Subcutaneous abdominal adipose tissue (tissue), 5 donors: ENCODE results near the gene CLDN34.

ENCODE experiments used
- H3K27ac ChIP-seq: one replicate; pipeline ENCODE4 v1.7.0; 2013; ENCODE audit warnings: low read depth, mild to moderate bottlenecking, inconsistent platforms, low read length, moderate library complexity
- H3K27me3 ChIP-seq, 5 donors: one replicate each; pipeline ENCODE4 v1.7.0; 2013; ENCODE audit warnings: low read length in 5 of 5, inconsistent platforms in 1 of 5; ENCODE audit not compliant: control insufficient read depth in 5 of 5, insufficient read depth in 4 of 5
- H3K36me3 ChIP-seq, 5 donors: one replicate each; pipeline ENCODE4 v1.7.0; 2013; ENCODE audit warnings: low read length in 5 of 5; ENCODE audit not compliant: control insufficient read depth in 5 of 5, insufficient read depth in 5 of 5
- H3K4me1 ChIP-seq, 5 donors: one replicate each; pipeline ENCODE4 v1.7.0; 2013; ENCODE audit warnings: low read length in 5 of 5, mild to moderate bottlenecking in 3 of 5, moderate library complexity in 1 of 5; ENCODE audit not compliant: control insufficient read depth in 5 of 5, insufficient read depth in 5 of 5
- H3K4me3 ChIP-seq, 5 donors: one replicate each; pipeline ENCODE4 v1.7.0; 2013; ENCODE audit warnings: low read length in 5 of 5, low read depth in 1 of 5
- H3K9ac ChIP-seq, 5 donors: one replicate each; pipeline ENCODE4 v1.7.0; 2013; ENCODE audit warnings: low read length in 5 of 5, mild to moderate bottlenecking in 4 of 5, moderate library complexity in 3 of 5
- H3K9me3 ChIP-seq, 5 donors: one replicate each; pipeline ENCODE4 v1.7.0; 2013; ENCODE audit warnings: low read length in 5 of 5; ENCODE audit not compliant: control insufficient read depth in 5 of 5
- donor health status: healthy.
- donor health status: healthy.
- donor health status: healthy.
- donor health status: healthy.
- donor health status: healthy.

The CLDN34 gene

DNA sequence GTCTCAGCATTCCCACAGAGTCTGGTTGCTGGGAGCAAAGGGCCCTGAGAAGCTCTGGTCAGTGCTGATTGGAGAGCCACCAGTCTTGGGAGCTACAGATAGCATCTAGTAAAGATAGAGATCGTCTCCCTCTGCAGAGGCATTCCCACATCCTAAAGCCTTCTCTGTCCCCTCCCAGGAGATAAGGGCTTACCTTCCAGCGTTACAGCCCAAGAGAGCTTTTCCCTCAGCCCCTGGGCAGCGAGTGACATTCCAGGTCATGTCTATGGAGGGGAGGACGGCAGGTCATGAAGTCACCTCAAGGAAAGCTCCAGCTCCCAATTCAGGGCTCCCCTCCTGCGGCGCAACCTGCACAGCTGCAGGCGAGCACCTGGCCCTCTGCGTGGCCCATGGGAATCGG lies 29.9 kb downstream of the CLDN34 start:
- Histone ChIP-seq H3K9me3 (no peaks in the 10 kb centered on the region), H3K27me3 (peaks cover 0 to 12% (median 3%) of the 10 kb centered on the region in 5 donors), H3K4me1 (peaks cover 0 to 2% (median 0%) of the 10 kb centered on the region in 5 donors), H3K27ac (no peak overlapping the region), H3K4me3 (no peak overlapping the region), H3K36me3 (no peaks in the 10 kb centered on the region), H3K9ac (no peak overlapping the region)

DNA sequence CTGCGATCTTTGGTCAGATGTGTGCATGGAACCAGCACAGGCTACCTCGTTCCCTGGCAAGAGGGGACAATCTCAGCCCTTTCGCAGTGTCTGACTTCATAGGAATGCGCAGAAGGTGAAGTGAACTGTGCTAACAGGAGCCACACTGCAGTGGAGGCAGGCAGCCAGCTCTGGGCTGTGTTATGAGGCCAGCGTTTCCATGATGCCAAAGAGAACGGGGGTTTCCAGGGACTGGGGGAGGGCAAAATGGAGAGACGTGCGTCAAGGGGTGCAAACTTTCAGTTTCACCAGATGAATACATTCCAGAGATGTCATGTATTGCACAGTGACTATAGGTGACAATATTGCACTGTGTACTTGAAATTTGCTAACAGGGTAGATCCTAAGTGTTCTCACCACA lies 30.4 kb downstream of the CLDN34 start:
- no peaks in the 10 kb centered on the region for H3K9me3 ChIP-seq
- no peak overlapping the region for H3K9ac ChIP-seq
- peaks cover 0 to 2% (median 0%) of the 10 kb centered on the region in 5 donors for H3K4me1 ChIP-seq
- H3K27me3 ChIP-seq: peaks cover 0 to 13% (median 3%) of the 10 kb centered on the region in 5 donors
- no peak overlapping the region for H3K4me3 ChIP-seq
- H3K27ac ChIP-seq: no peak overlapping the region
- no peaks in the 10 kb centered on the region for H3K36me3 ChIP-seq

DNA sequence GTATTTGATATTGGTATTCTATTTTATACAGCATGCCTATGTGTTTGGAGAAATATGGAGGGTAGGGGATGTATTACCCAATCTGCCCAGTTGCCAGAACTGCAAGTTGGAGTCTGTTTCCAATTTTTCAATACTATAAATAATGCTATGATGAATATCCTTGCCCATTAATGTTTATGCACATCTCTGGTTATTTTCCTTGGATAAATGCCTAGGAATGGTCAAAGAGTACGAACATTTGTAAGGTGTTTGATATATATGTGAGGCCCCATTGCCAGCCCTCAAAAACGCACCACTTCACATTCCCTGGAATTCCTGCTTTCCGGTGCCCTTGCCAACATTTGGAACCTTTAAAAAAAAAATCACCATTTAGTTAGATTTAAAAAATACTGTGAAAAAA lies 34.3 kb downstream of the CLDN34 start:
- Histone ChIP-seq H3K9ac (no peak overlapping the region), H3K9me3 (no peaks in the 10 kb centered on the region), H3K4me3 (no peak overlapping the region), H3K36me3 (no peaks in the 10 kb centered on the region), H3K27ac (no peak overlapping the region), H3K4me1 (no peaks in the 10 kb centered on the region), H3K27me3 (peaks cover 0 to 22% (median 5%) of the 10 kb centered on the region in 5 donors)

DNA sequence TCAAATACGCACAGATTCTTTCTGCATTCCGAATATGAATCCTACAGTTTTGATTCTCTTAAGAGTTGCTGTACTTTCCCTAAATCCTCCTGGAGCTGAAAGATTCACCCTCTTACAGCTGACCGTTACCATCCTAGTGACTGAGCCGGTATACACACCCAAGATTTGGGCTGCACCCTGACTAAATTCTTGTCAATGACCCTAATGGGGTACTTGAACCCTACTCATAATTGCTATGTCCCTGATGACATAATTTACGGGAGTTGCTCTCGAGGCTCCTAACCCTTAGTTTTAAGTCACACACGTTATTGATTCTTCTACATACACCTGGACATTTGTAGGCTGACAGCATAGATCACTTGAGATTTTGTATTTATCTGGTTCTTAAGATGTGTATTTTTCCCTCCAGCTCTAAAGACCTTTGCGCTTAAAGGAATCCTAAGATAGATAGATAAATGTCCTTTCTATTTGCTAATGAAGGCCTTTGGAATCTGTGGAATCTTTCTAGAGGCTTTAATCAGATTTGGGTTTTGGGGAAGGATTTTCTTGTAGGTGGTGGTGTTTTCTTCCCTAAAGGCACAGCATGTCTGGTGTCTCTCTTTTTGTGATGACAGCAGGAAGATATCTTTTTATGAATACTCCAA lies 37.8 kb downstream of the CLDN34 start:
- Histone ChIP-seq H3K36me3 (no peaks in the 10 kb centered on the region), H3K27me3 (peaks cover 0 to 29% (median 5%) of the 10 kb centered on the region in 5 donors), H3K9ac (no peak overlapping the region), H3K27ac (no peak overlapping the region), H3K4me3 (no peak overlapping the region), H3K9me3 (peaks cover 0 to 4% (median 3%) of the 10 kb centered on the region in 5 donors), H3K4me1 (peaks cover 0 to 4% (median 0%) of the 10 kb centered on the region in 5 donors)

DNA sequence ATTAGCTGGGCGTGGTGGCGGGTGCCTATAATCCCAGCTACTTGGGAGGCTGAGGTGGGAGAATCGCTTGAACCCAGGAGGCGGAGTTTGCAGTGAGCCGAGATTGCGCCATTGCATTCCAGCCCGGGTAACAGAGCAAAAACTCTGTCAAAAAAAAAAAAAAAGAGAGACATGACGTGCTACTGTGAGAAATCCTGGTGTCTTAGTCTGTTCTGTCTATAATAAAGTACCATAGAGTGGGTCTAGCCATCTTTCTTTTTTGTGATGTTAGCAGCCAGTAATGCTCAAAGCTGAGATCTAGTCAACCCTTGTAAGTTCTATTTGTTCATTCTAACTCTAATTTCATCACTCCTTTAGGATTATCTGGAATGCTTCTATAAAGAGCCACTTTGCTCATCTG lies 38.9 kb downstream of the CLDN34 start:
- peaks cover 0 to 4% (median 3%) of the 10 kb centered on the region in 5 donors for H3K9me3 ChIP-seq
- no peak overlapping the region for H3K27ac ChIP-seq
- no peak overlapping the region for H3K9ac ChIP-seq
- peaks cover 0 to 32% (median 5%) of the 10 kb centered on the region in 5 donors for H3K27me3 ChIP-seq
- H3K4me1 ChIP-seq: peaks cover 0 to 13% (median 0%) of the 10 kb centered on the region in 5 donors
- no peak overlapping the region for H3K4me3 ChIP-seq
- no peaks in the 10 kb centered on the region for H3K36me3 ChIP-seq

DNA sequence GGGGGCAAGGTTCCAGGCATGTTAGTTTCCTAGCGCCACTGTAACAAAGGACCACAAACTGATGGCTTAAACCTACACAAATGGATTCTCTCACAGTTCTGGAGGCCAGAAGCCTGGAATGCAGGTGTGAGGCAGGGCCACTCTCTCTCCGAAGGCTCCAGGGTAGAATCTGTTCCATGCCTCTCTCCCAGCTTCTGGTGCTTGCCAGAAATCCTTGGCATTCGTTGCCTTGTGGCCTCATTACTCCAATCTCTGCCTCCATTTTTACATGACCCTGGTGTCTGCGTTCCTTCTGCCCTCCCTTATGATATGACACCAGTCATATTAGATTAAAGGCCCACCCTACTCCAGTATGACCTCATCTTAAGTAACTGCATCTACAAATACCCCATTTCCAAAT lies 39.6 kb downstream of the CLDN34 start:
- peaks cover 0 to 29% (median 4%) of the 10 kb centered on the region in 5 donors for H3K27me3 ChIP-seq
- H3K27ac ChIP-seq: no peak overlapping the region
- no peak overlapping the region for H3K9ac ChIP-seq
- peaks cover 0 to 18% (median 0%) of the 10 kb centered on the region in 5 donors for H3K4me1 ChIP-seq
- H3K4me3 ChIP-seq: no peak overlapping the region
- H3K9me3 ChIP-seq: peaks cover 0 to 4% (median 3%) of the 10 kb centered on the region in 5 donors
- no peaks in the 10 kb centered on the region for H3K36me3 ChIP-seq

DNA sequence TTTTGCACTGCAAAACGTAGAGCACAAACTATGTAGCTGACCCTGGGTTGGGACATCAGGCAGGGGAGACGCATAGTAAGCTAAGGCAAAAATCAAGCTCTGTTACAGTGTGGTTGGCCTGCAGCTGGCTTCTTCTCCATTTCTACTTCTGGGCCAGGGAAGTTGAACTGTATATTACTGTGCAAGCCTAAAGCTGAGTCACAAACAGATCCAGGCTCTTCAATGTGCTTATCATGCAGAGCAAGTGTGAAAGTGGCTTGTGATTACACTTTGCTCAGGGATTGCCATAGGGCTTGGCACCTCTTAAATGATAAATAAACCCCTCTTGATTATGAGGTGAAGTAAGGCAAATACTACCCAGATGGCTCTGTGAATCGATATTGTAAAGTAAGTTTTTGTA lies 40.5 kb downstream of the CLDN34 start:
- Histone ChIP-seq H3K27me3 (peaks cover 0 to 27% (median 5%) of the 10 kb centered on the region in 5 donors), H3K36me3 (no peaks in the 10 kb centered on the region), H3K27ac (no peak overlapping the region), H3K4me1 (peaks cover 0 to 26% (median 0%) of the 10 kb centered on the region in 5 donors), H3K9ac (no peak overlapping the region), H3K9me3 (peaks cover 0 to 4% (median 3%) of the 10 kb centered on the region in 5 donors), H3K4me3 (no peak overlapping the region)

DNA sequence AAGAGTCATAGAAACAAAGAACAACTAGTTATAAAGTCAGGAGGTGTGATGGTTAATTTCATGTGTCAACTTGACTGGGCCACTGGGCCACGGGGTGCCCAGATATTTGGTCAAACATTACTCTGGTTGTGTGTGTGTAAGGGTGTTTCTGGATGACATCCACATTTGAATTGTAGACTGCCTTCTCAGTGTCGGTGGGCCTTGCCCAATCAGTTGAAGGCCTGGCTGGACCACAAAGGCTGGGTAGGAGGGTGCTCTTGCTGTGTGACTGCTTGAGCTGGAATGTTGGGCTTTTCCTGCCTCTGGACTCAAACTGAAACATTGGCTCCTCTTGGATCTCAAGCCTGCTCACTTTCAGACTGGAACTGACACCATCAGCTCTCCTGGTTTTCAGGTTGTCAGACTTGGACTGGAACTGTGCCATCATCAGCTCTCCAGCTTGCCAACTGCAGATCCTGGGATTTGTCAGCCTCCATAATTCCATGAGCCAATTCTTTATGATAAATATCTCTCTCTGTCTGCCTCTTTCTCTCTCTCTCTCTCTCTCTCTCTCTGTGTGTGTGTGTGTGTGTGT lies 41.4 kb downstream of the CLDN34 start:
- no peak overlapping the region for H3K4me3 ChIP-seq
- peaks cover 0 to 27% (median 0%) of the 10 kb centered on the region in 5 donors for H3K4me1 ChIP-seq
- peaks cover 0 to 4% (median 3%) of the 10 kb centered on the region in 5 donors for H3K9me3 ChIP-seq
- no peaks in the 10 kb centered on the region for H3K36me3 ChIP-seq
- H3K9ac ChIP-seq: no peak overlapping the region
- H3K27ac ChIP-seq: no peak overlapping the region
- peaks cover 0 to 25% (median 5%) of the 10 kb centered on the region in 5 donors for H3K27me3 ChIP-seq

DNA sequence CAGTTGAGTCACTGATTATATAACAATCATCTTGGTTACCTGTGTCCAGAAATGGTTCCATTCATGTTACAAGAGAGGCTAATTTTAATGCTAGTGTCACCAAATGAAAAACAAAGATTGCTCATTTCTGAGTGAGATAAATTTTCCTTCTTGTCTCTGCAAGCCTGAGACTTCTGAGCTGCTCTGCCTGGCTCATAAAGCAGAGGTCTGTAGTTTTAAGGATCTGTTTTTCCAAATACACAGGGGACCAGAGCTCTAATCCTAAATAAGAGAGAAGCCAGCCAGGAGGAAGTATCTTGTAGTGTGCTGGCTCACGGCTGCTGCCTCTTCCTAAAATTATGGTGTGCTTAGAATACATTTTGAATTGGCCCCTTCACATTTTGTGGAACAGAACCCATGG lies 42.6 kb downstream of the CLDN34 start:
- Histone ChIP-seq H3K36me3 (no peaks in the 10 kb centered on the region), H3K4me3 (no peak overlapping the region), H3K9ac (no peak overlapping the region), H3K4me1 (peaks cover 0 to 30% (median 5%) of the 10 kb centered on the region in 5 donors), H3K27ac (no peak overlapping the region), H3K9me3 (peaks cover 0 to 4% (median 3%) of the 10 kb centered on the region in 5 donors), H3K27me3 (peaks cover 0 to 24% (median 5%) of the 10 kb centered on the region in 5 donors)

DNA sequence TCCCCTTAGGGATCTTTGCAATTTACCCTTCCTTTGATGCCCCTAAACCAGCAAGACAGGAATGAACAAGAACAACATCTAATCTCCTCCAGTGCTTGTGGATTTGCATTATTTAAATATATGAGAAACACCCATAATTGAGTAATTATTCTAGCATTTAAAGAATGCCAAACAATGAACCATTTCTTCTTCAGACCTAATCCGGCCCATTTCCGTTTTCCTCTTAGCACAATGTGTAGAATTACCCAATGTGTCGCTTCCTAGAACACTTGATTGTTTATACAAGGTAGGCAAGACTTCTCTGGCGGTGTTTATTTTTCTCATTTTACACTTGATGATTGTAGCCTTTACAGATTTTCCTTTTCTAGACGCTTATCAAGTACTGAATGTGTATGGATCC lies 43.5 kb downstream of the CLDN34 start:
- Histone ChIP-seq H3K27me3 (peaks cover 0 to 19% (median 5%) of the 10 kb centered on the region in 5 donors), H3K27ac (peak overlapping the region; percentile 9)

More for the DNA sequence above, 43.5 kb downstream of the CLDN34 start:
- H3K4me1 ChIP-seq: peaks cover 0 to 30% (median 5%) of the 10 kb centered on the region in 5 donors
- no peak overlapping the region for H3K4me3 ChIP-seq
- peaks cover 0 to 4% (median 3%) of the 10 kb centered on the region in 5 donors for H3K9me3 ChIP-seq
- no peak overlapping the region for H3K9ac ChIP-seq
- no peaks in the 10 kb centered on the region for H3K36me3 ChIP-seq
